GM12872 (cell line): ENCODE data around the gene OPRL1.
A peak's percentile ranks its signal among the peaks of the same experiment; 100 is the strongest.

ENCODE experiments used
- TF ChIP-seq, protein P1 (sequence below): IDR thresholded peaks from 3 replicates; pipeline ENCODE4 v1.5.1; 2011; ENCODE audit warnings: low read depth, mild to moderate bottlenecking, low read length, moderate library complexity; ENCODE audit not compliant: insufficient read depth

OPRL1 gene

DNA sequence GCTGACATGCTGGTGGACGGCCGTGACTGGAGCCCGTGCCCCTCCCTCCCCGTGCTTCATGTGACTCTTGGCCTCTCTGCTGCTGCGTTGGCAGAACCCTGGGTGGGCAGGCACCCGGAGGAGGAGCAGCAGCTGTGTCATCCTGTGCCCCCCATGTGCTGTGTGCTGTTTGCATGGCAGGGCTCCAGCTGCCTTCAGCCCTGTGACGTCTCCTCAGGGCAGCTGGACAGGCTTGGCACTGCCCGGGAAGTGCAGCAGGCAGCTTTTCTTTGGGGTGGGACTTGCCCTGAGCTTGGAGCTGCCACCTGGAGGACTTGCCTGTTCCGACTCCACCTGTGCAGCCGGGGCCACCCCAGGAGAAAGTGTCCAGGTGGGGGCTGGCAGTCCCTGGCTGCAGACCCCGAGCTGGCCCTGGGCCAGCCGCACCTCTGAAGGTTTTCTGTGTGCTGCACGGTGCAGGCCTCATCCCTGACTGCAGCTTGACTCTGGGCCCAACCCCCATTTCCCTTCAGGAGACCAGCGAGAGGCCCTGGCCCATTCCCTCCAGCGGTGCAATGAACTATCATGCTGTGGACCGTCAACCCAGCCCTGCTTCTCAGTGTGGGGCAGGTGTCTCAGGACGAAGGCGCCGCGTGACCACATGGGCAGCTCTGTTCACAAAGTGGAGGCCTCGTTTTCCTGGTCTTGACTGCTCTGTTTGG is 19.4 kb downstream of the OPRL1 start:
- TF ChIP-seq, protein P1, sequence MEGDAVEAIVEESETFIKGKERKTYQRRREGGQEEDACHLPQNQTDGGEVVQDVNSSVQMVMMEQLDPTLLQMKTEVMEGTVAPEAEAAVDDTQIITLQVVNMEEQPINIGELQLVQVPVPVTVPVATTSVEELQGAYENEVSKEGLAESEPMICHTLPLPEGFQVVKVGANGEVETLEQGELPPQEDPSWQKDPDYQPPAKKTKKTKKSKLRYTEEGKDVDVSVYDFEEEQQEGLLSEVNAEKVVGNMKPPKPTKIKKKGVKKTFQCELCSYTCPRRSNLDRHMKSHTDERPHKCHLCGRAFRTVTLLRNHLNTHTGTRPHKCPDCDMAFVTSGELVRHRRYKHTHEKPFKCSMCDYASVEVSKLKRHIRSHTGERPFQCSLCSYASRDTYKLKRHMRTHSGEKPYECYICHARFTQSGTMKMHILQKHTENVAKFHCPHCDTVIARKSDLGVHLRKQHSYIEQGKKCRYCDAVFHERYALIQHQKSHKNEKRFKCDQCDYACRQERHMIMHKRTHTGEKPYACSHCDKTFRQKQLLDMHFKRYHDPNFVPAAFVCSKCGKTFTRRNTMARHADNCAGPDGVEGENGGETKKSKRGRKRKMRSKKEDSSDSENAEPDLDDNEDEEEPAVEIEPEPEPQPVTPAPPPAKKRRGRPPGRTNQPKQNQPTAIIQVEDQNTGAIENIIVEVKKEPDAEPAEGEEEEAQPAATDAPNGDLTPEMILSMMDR: no peak

DNA sequence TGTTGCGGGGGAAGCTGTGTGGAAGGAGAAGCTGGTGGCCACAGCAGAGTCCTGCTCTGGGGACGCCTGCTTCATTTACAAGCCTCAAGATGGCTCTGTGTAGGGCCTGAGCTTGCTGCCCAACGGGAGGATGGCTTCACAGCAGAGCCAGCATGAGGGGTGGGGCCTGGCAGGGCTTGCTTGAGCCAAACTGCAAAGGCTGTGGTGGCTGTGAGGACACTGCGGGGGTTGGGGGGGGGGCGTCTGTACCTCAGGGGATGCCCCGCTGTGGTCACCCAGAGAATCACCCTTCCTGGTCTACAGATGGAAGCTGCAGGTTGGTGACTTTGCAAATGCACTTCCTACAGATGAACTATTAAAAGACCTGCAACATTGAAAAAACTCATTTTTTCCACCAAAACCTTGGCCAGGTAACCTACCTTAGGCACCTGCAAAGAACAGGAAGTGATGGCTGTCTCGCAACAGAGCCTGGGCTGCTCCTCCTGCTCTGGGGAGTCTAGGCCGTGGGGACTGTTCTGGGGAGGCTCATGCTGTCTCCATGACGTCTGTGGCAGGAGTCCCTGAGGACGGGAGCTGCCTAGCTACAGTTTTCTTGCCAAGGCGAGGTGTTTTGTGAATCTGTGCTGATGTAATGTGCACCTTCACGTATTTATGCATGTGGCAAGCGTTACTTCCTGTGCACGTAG is 20.1 kb downstream of the OPRL1 start:
- TF ChIP-seq, protein P1: no peak

DNA sequence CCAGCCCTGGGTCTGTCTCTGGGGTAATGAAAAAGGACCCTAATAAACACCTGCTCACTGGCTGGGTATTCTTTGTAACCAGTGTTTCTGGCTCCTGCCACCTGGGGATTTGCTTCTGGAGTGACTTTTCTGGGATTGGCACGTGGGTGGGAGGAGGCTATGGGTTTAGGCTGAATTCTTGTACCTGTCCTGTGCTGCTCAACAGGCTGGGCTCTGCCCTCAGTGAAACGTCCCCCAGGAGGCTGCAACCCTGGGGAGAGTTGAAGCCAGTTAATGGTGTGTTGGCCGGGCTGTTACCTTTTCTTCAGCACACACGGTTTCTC is 20.6 kb downstream of the OPRL1 start:
- TF ChIP-seq, protein P1: no peak

DNA sequence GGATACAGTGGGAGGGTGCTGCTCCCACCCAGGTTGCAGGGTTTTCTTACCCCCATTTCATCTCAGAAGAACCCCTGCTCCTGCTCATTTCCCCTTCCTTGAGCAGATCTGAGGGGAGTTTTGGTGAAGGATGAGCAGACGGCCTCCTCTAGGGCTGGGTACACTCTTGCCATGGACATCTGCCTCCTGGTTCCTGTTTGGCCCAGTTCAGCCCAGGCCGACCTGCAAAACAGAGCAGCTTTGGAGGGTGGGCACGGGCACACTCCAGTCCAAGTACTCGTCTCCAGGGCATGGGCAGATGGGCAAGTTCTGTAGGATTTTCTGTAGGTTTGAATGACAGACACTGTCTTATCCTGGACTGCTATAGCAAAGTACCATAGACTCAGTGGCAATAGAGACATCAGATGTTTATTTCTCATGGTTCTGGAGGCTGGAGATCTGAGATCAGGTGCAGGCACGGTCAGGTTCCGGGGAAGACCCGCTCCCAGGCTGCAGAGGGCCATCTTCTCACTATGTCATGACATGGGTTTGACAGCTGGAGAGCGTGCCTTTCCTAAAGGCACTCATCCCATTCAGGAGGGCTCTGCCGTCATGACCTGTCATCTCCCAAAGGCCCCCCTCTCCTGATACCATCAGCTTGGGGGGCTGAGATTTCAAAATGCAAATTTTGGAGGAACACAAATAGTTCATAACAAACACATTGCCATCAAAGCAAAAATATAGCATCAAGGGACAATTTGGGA is 21.2 kb downstream of the OPRL1 start:
- TF ChIP-seq, protein P1: no peak

DNA sequence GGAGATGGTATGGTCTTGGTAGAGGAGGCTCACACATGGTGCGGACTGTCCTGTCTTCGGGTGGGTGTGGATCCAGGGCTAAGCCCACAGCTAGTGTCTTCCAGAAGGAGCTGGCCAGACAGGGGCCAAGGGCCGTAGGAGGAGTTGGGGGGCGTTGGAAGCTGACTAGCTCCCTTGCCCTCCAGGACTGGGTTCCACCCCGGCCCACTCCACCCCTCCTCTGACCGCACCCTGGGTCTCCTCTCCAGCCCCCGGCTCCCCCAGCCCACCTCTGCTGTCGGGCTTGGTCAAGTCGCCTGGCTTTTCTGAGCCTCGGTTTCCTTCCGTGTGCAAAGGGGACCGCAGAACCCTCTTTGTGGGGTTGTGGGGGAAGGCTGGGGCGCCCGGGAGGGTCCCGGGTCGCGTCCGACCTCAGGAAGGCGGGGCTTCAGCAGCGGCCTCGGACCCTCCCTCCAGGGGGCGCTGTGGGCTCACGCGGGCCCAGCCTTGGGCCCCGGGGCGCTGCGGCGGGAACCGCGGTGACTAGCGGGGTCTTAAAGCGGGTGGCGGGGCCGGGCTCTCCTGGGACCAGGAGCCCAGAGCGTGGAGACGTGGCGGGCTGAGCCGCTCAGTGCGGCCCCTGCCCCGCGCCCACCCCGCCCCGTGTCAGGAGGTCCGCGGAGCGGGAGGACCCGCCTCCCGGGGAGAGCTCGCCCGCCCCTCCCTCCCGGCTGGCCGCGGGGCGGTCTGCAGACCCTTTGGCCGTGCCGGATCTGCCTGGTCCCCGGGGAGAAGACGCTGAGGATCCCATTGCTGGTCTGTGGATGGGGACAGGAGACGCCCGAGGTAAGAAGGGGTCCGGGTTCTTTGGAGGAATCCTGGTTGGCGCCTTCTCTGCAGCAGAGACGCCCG is 22.1 kb downstream of the OPRL1 start:
- TF ChIP-seq, protein P1: peak; percentile 73

DNA sequence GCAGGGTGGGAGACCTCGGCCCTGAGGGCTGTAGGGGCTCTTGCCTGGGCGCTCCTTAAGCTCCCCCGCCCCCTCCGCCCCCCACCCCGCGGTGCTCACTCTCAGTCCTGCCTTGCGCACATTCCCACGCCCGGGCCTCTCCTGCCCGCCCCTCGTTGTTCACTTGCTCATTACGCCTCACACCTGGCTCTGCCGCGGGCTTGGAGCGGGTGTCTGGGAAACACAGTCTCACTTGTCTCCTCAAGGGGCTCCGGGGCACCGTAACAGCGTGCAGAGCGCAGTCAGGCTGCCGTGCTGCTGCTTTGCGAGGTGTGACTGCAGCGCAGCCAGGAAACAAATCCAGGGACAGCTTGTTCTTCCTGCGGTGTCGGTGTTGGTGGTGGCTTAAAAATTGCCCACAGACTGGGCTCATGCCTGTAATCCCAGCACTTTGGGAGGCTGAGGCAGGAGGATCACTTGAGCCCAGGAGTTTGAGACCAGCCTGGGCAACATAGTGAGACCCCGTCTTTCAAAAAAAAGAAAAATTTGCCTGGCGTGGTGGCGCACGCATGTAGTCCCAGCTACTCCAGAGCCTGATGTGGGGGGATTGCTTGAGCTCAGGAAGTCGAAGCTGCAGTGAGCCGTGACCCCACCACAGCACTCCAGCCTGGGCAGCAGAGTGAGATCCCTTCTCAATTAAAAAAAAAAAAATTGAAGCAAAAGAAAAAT is 22.9 kb downstream of the OPRL1 start:
- TF ChIP-seq, protein P1: no peak
